ENCODE data around the gene DYNLT4. TPM values are rescaled to one million over a fixed set of nuclear protein-coding genes. Genes with fewer than 3 reads are reported as not detected.
"Not testable (repeated sequence)": the region's sequence is repeated elsewhere in the genome, so short reads cannot be mapped to it uniquely, and the experiment has no call there.

Gene DYNLT4
- total RNA-seq, 1 experiment from 2014 or later = 0.25 TPM

- peak; percentile 92 for DNase-seq (ENCODE audit: extremely low read depth, low read depth)
Measured at GRCh38 chr1:44775078-44775929, 31.8 kb downstream of the DYNLT4 start, which contains the start of gene RPS8. Gene RPS8, plus strand, starts transcription at chr1:44775540. Its CDS starts 57 bp downstream, at chr1:44775597.

GRCh38 chr1:44766421-44766820, 40.7 kb downstream of the DYNLT4 start:
- not testable (repeated sequence) for DNase-seq (ENCODE audit: extremely low read depth, low read depth)

- no peak for DNase-seq (ENCODE audit: extremely low read depth, low read depth)
Measured at GRCh38 chr1:44760876-44761275, 46.3 kb downstream of the DYNLT4 start.

GRCh38 chr1:44759077-44759476, 48.1 kb downstream of the DYNLT4 start:
- DNase-seq (ENCODE audit: extremely low read depth, low read depth) = no peak

- DNase-seq (ENCODE audit: extremely low read depth, low read depth) = no peak
Measured at GRCh38 chr1:44757420-44757819, 49.7 kb downstream of the DYNLT4 start.

Small RNA genes lying within 50 kb of the gene (small RNA-seq; reads per million reads assigned to genes)
- gene AL136380.1 = 0 reads per million in 2 experiments
- gene SNORD38A = 16.0 to 143 reads per million in 2 experiments
- 0 reads per million in 2 experiments for gene SNORD38B
- gene SNORD46 = 436 to 1,994 reads per million in 2 experiments
- gene SNORD55 = 0 reads per million in 2 experiments

Other genes starting within 250 kb of the DYNLT4 start
- gene TMEM53, start 132.9 kb downstream of the DYNLT4 start, total RNA-seq (2014; rRNA removed; shearing (Covaris generic)) = 2.3 and 4.5 TPM in 2 replicates
- gene ARMH1, start 132.6 kb downstream of the DYNLT4 start, total RNA-seq (2014; rRNA removed; shearing (Covaris generic)) = 0.62 TPM in 1 of 2 replicates, not detected in the other
- gene RNU5D-1, start 76.2 kb downstream of the DYNLT4 start, total RNA-seq (2014; rRNA removed; shearing (Covaris generic)) = not detected in 2 replicates
- 43.6 and 49.8 TPM in 2 replicates for gene KIF2C, start 67.5 kb downstream of the DYNLT4 start, total RNA-seq (2014; rRNA removed; shearing (Covaris generic))
- 2,929 and 2,948 TPM in 2 replicates for gene RPS8, start 31.8 kb downstream of the DYNLT4 start, total RNA-seq (2014; rRNA removed; shearing (Covaris generic))
- not detected in 2 replicates for gene BEST4, start 19.2 kb downstream of the DYNLT4 start, total RNA-seq (2014; rRNA removed; shearing (Covaris generic))
- gene PLK3, start 7.0 kb downstream of the DYNLT4 start, total RNA-seq (2014; rRNA removed; shearing (Covaris generic)) = 14.6 and 15.8 TPM in 2 replicates
- 1.5 and 2.0 TPM in 2 replicates for gene BTBD19, start 1.2 kb upstream of the DYNLT4 start, total RNA-seq (2014; rRNA removed; shearing (Covaris generic))
- gene PTCH2, start 35.9 kb upstream of the DYNLT4 start, total RNA-seq (2014; rRNA removed; shearing (Covaris generic)) = 0.02 and 0.12 TPM in 2 replicates
- gene EIF2B3, start 179.2 kb upstream of the DYNLT4 start, total RNA-seq (2014; rRNA removed; shearing (Covaris generic)) = 22.8 and 23.0 TPM in 2 replicates
- gene HECTD3, start 204.0 kb upstream of the DYNLT4 start, total RNA-seq (2014; rRNA removed; shearing (Covaris generic)) = 13.5 and 13.6 TPM in 2 replicates
- 88.6 and 89.2 TPM in 2 replicates for gene UROD, start 204.9 kb upstream of the DYNLT4 start, total RNA-seq (2014; rRNA removed; shearing (Covaris generic))